Bone marrow (tissue), 2 donors: Measurements from ENCODE around the gene ANO1.

Experiments used
- DNase-seq, 2 donors: peaks; one replicate each; lab custom pipeline; 2025; lab: John Stamatoyannopoulos, UW

ANO1 gene

DNA sequence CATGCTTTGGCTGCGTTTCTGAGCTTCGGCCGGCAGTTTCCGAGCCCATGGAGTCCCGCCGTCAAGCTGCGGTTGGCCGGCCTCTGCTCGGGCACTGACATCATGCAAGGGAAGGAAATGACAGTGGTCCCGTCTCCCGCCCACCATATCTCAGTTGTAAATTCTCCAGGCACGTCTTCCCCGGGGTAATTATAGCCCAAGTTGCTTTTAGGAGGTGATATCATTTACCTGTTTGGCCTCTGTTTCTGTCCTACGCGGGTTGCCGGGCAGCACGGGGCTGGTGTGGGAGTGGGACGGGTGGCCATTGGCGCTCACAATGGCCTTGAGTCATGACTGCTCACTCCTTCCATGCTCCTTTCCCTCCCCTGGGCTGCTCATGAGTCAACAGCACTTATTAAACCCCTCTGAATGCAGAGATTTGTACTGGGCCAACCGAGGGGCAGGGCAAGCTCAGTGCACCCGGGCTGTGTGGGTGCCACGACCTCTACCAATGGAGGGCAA lies 4.2 kb upstream of the ANO1 start:
- no peak for DNase-seq

DNA sequence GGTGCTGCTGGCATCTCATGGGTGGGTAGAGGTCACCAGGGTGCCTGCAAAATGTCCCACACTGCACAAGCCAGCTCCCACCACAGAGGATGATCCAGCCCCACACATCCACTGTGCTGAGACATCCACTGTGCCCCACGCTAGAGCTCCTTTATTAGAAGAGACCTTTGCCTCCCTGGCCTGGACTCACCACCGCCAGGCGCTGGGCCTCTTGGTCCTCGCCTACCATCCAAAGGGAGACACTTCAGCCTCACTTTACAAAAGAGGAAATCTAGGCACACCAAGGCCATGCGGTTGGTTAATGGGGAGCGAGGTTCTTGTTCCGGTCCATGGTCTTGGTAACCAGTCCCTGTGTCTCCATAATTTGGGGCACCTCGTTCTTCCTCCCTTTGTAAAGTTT lies 3.4 kb upstream of the ANO1 start:
- DNase-seq: no peak

DNA sequence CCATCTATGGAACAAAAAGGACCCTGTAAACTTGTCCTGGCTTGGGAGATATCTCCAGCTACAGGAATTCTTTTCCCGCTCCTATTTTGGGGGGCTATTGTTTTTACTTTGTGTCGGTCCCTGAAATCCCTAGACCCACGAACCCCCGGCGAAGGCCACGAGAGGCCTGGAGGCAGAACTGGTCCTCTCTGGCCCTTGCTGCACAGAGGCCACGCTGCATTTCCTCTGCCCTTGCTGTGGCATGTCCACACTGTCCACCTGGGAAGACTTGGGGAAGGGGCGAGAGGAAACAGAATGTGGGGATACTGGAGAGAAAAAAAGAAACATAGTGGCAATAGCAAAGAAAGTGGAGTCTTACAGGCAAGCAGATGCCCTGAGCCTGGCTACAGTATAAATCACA lies 2.3 kb upstream of the ANO1 start:
- no peak for DNase-seq

DNA sequence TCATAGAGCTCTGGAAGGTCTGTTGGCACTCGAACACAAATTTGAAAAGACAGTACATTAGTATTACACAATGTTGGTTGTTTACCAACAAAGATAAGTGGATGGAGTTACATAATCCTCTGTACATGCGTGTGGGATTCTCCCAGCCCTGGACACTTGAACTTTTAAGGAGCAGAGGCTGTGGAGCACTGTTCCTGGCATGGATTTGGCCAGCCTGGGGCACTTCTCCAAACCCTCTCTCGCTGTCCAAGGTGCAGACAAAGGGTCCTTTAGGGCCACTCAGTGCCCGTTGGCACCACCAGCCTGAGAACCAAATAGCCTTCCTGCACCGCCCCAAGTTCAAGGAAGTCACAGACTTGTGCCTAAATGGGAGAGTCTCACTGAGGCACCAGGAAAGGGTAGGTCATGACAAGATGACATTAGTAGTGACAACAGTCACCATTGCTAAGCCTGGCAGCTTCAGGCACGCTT lies 1.6 kb upstream of the ANO1 start:
- DNase-seq: no peak

DNA sequence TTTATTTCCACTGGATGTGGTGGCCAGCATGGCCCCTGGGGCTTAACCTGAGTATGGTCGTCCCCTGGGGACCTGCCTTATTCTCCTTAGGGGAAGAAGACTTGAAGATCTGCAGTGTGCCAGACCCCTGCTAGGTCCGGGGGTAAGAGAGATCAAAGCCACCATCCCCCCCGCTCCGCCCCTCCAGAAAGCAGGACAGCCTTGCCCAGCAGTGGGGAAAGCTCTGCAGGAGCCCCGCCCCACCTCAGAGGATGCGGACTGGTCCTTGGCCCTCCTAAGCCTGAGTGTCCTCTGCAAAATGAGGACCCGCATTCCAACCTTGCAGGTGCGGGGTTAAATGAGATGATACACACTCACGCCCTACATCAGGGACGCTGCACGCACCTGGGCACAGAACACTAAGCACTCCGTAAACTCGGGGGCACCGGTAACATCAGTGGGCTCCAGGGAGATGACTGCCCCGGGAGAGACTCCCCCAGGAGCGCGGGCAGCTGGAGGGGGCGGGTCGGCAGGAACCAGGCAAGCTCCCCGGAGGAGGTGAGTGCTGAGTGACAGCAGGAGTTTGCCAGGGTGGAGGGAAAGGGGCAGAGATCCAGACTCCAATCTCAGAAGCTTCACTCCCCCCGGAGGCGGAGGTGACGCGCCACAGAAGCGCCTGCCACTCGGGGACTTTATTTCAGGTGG lies 564 bp upstream of the ANO1 start:
- DNase-seq: no peak

DNA sequence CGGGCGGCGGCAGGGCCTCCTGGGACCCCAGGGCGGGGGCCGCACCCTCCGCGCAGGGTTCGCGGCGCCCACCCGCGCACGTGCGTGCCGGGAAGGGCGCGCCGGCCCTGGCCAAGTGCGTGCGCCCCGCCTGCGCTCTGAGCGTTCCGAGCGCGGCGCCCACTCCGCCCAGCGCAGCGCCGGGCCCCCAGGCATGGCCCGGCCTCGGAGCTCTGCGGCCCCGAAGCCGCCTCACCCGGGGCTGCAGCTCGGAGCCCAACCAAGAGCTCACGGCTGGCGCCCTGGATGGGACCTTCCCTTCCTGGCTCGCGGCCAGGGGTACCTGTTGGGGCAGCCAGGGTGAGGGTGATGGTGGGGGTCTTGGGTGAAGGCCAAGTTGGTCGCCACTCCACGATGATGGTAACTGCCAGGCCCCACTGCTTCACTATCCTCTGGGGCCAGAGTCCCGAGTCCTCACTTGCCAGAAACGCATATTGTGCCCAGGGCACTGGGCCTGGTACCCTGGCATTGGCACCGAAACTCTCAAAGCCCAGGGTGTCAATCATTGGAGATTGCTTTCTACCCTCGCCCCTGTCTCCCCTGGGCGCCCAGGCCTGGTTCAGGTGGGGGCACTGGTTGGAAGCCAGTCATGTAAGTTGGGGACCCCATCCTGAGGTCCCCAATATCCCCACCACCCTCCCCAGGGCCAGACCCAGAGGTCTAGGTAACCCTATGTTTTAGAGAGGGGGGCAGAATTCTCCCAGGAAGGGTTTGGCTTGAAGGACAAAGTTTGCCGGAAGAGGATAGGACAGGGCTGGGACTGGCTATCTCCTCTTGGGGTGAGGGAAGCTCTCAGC lies 882 bp downstream of the ANO1 start:
- no peak for DNase-seq

DNA sequence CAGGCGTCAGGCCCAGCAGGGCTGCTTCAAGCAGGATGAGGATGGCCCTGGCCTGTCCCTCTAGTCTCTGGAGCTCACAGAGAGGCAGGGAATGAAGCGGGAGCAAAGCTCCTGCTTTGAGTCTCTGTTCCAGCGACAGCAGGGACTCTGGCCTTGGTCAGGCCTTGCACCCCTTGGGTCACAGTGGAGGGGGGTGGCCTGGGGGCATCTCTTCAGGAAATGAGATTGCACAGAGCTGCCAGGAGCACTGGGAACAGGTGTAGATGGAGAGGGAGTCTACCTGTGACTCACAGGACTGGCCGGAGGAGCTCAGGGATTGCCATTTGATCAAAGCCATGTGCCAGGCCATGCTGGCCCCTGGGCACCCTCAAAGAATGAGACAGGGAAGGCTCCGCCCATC lies 1.6 kb downstream of the ANO1 start:
- DNase-seq: no peak

DNA sequence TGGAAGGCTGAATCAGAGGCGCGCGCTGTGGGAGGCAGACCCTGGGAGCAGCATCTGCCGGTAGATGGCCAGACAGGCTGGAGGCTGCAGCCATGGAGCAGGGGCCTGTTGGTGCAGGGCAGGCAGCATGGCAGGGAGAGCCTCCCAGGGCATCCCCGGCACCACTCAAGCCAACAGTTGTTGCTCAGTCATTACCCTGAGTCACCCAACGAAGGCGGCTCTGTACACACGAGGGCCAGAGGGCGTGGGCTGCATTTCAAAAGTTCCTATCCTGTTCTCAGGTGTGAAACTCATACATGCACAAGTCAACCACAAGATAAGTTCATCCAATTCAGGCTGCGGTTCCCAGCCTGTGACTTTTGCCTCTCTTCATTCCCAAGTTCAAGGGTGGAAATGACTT lies 2.6 kb downstream of the ANO1 start:
- no peak for DNase-seq

DNA sequence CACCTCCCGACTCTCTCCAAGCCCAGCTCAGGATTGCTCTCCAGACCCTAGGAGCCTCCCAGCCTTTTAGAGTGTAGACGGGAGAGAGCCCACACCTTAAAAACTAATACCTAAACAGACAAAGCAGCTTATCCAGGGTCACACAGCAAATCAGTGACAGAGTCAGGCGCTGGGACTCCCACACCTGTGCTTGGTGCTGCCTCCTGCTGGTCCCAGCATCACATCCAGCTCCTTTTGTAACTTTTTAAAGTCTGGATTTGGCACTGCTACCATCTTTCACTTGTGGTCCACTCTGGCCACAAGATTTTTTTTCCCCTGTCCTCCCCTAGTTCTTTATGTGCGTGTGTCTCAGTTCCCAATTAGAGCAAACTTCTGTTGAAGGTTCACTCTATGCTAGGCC lies 4.7 kb downstream of the ANO1 start:
- DNase-seq: no peak

DNA sequence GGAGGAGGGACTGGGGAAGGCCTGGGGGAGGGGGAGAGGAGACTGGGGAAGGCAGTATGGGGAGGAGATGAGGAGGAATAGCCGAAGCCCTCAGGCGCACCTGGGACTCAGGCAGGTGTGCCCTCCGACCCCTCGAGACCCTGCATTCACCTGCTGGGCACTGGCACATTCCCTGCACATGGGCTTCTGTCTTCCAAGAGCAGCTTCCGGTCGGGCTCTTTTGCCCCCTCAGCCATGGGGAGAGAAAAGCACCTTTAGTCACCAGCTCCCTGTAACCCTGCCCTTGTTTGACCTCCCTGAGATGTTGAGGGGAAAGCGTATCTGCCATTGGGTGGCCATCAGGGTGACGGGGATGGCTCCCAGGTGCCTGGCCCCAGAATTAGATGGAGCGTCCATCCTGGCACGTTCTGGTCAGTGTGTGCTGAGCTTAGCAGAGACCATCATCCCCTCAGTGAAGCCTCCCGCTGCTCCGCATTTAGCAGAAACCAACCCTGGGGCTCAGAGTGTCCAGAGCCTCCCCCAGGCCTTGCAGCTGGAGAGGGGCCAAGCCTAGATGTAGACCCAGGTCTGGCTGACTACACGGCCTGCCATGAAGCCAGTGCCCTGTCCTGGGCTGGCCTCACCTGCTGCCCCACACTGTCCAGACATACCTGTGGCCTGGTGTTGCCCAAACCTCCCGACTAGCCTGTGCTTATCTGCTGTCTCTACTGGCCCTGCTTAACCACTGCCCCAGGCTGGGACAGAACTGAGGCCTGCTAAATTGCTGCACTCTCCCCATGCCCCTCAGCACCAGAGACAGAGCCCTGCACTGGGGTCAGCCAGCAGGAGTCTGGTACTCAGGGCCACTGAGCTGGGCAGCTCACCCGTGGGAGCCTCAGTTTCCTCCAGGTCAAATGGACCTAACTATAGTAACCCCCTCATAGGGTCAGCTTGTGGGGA lies 6.2 kb downstream of the ANO1 start:
- DNase-seq: no peak

DNA sequence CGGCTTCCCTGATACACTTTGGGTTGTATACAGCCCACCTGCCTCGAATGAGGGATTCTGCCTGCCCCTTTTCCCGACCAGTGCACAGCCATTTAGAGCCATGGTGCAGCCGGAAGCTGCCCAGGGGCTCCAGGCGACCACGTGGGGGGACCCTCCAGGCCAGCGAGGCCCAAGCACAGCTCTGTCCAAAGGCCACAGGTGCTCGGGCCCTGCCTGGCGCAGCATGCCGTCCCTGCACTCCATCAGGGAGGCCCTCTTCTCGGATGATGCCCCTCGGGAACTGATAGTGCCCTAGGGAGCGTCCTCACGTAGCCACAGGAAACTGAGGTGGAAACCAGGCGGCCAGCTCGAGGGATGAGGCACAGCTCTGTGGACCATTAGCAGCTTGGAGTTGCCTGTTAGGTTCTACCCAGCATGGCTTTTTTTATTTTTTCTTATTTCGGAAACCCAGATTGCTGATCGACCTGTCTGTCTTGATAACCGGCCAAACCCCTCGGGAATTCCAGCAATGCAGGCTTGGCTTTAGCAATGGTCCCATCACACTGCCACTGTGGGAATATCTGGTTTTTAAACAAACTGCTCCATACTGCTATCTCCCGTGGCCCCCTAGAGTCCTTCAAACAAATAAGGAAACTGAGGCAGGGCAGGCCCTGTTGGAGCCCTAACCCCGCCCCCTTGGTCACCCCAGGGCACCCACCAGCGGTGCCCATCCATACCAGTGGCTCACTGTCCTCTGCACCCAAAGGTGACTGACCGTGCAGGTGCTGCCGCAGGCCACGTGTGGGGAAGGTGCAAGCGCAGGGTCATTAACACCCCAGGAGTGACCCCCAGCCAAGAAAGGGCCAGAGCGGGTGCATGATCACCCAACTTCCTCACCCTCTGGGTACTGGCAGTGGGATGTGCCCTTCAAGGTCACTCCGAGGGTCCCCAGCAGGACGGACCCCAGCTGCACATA lies 8.0 kb downstream of the ANO1 start:
- DNase-seq: no peak

DNA sequence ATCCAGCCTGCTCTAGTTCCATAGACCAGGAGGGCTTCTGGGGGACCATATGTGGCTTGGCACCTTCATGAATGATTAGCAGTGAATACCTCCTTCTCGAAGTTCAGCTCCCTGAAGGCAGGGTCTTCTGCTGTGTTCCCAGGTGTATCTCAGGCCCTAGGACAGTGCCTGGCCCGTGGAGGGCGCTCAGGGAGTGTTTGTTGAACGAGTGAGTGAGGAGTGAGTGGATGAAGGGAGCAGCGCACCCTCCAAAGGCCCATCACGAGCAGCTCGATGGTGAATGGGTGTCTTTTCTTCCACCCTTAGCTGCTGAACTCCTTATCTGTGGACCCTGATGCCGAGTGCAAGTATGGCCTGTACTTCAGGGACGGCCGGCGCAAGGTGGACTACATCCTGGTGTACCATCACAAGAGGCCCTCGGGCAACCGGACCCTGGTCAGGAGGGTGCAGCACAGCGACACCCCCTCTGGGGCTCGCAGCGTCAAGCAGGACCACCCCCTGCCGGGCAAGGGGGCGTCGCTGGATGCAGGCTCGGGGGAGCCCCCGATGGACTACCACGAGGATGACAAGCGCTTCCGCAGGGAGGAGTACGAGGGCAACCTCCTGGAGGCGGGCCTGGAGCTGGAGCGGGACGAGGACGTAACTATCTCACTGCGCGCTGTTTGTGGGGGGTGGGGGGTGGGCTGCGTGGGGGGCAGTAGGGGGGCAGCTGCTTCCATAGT lies 9.5 kb downstream of the ANO1 start:
- DNase-seq: no peak

DNA sequence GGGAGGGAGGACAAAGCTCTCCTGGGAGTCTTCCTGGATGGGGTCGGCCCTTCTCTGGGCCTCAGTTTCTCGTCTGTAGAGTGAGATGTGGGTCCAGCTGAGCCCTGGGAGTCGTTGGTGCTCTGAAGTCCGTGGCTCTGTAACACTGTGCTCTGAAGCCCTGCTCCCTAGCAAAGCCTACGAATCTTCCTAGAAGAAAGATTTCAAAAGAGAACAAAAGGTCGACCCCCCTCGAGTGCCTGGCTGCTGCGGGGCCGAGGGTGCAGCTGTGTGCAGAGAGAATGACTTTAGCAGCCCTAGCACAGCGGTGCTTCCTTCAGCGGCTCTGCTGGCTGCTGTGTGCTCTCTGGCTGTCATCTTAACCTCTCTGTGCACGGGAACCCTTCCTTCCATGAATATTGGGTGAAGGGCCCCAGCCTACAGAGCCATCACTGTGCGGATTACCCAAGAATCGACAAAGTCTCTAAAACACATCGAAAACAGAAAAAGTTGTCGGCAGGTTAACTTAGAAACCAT lies 10.7 kb downstream of the ANO1 start:
- no peak for DNase-seq

DNA sequence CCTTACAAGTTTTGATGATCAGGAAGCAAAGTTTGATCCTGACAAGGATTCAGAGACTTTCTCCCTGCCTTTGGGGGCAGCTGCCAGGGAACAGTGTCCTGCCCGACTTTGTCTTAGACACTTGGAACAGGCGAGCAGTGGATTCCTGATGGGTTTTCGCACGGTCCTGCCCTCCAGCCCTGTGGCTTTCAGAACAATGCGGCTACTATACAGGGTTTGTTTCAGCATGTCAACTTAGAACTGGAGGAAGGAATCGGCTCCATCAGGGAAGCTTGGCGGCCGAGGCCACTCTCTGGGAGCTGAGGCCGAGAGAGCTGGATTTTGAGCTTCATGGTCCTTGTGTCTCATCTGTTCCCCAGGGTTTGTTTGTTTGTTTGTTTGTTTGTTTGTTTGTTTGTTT lies 11.5 kb downstream of the ANO1 start:
- no peak for DNase-seq

DNA sequence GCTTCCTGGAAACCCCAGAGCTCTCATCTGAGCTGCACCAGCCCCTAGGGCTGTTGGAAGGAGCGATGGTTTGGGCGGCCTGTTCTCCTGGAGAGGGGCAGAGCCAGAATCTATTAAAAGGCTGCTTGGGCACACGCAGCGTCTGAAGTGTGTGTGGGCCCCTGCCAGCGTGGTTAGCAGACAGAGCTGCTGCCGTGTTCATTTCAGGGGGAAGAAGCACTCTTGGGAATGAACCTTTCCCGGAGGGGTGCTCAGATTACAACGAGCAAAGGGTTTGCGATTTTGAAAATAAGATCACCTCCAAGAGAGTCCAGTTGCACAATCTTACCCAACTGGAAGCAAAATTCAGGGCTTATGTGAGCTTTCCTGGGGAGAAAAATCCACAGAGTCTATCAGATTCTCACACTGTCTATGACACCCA lies 12.9 kb downstream of the ANO1 start:
- DNase-seq: no peak

DNA sequence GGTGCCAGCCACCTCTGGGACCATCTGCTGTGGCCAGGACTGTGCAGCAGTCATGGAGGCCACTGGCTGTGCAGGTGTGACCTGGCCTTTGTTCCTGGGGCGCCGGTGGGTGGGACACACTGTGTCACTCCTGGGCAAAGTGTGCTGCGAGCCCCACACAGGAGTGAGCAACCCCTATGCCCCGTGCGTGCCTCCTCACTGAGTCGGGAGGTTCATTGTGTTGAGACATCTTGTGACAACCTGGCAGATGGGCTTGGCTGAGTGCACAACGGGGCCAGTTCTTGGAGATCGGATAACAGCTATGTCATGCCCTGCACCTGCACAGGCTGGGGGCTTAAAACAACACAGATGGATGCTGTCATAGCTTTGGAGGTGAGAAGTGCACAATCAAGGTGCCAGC lies 13.5 kb downstream of the ANO1 start:
- no peak for DNase-seq

DNA sequence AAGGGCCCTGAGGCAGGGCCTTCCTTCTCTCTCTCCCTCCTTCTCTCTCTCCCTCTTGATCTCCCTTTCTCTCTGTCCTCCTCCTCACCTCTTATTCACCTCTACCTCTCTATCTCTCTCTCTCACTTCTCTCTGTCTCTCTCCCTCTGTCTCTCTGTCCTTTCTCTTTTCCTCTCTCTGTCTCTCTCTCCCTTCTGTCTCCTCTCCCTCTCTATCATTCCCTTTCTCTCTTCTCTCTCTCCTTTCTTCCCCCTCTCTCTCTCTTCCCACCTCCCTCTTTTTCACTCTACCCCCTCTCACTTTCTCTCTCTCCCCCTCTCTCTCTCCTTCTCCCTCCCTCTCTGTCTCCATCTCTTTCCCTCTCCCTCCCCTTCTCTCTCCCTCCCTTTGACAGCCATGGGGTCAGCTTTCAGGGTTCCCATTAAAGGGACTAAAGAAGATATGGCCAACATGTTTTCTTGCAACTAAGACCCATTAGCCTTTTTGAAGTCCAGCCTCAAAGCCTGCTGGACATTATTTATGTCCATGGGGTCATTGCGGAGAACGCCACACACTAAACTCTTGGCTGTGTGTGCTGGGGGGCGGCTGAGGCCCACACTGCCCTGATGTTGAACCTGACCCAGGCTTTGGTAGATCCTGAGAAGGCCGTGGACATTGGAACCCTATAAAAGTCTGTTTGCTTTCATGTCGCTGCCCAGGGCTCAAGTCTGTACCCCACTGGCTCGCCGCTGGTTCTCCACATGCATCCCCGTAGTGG lies 15.0 kb downstream of the ANO1 start:
- DNase-seq: no peak

DNA sequence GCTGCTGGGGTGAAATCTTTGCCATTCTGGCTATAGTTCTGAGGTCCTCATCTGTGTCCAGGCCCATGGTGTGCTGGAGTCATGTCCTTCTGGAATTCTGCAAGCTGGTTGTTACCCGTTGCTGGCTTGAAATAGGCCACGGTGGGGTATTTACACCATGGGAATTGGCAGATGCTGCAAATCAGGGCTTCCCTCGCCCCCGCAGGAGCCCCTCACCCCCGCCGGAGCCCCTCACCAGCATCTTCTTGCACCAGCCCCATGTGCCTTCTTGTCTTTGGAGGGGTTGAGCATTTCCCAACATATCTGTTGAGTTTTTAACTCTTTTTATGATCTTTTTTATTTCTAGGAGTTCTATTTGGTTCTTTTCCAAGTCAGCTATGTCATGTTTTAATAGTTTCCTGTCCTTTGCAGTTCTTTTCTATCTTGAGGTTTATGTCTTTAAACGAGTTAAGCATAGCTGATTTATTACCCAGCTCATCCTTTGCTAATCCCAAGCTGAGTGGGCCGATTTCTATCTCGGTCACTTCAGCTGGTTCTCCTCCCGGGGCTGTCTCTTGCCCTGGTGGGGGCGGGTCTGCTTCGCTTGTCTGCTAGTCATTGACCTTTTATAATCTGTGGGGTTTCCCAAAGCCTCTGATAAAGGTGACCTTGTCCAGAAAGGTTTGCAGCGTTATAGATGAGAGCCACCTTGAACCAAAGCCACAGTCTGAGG lies 17.6 kb downstream of the ANO1 start:
- no peak for DNase-seq
